Measurements from ENCODE around the gene DPYD. TPM values are rescaled to one million over a fixed set of nuclear protein-coding genes. Genes with fewer than 3 reads are reported as not detected.

The DPYD gene
- polyA plus RNA-seq, 1 of the 3 experiments (the other 2 are of a cell fraction), result 23.0 TPM

- Histone ChIP-seq H3K9me2 (no peaks in the 10 kb centered on the region; the same call in 1 of the 2 replicates), H3K4me2 (no peak overlapping the region), H3K27me3 (ENCODE audit: insufficient read depth) (no peaks in the 10 kb centered on the region), H3K4me1 (ENCODE audit: control insufficient read depth in 1 of 2, insufficient read depth in 2 of 2, low read depth in 1 of 2, low read length in 1 of 2) (peaks cover 0 to 4% of the 10 kb centered on the region in 2 experiments; a peak in 2 of 4 replicates), H2AFZ (ENCODE audit: low read depth) (no peak overlapping the region), H4K20me1 (ENCODE audit: insufficient read depth) (no peaks in the 10 kb centered on the region), H3K9ac (no peak overlapping the region), H3K27ac (ENCODE audit: low read depth in 2 of 2, low read length in 1 of 2) (no peak overlapping the region), H3K4me3 (ENCODE audit: low read depth in 2 of 2, low read length in 1 of 2) (no peak overlapping the region), H3K36me3 (replicated peaks in 1 of 2; ENCODE audit: control insufficient read depth in 1 of 2, insufficient read depth in 2 of 2, low read length in 1 of 2) (peaks cover 0 to 27% of the 10 kb centered on the region in 2 experiments), H3F3A (replicated peaks; ENCODE audit: insufficient read depth) (peaks cover 4% of the 10 kb centered on the region), H3K9me3 (no peaks in the 10 kb centered on the region), H3K79me2 (ENCODE audit: insufficient read depth) (no peaks in the 10 kb centered on the region)
- WGBS (ENCODE audit: low lambda C conversion rate), result 37% methylated on average over 3 of the region's 3 CpGs
- TF ChIP-seq, protein P1, sequence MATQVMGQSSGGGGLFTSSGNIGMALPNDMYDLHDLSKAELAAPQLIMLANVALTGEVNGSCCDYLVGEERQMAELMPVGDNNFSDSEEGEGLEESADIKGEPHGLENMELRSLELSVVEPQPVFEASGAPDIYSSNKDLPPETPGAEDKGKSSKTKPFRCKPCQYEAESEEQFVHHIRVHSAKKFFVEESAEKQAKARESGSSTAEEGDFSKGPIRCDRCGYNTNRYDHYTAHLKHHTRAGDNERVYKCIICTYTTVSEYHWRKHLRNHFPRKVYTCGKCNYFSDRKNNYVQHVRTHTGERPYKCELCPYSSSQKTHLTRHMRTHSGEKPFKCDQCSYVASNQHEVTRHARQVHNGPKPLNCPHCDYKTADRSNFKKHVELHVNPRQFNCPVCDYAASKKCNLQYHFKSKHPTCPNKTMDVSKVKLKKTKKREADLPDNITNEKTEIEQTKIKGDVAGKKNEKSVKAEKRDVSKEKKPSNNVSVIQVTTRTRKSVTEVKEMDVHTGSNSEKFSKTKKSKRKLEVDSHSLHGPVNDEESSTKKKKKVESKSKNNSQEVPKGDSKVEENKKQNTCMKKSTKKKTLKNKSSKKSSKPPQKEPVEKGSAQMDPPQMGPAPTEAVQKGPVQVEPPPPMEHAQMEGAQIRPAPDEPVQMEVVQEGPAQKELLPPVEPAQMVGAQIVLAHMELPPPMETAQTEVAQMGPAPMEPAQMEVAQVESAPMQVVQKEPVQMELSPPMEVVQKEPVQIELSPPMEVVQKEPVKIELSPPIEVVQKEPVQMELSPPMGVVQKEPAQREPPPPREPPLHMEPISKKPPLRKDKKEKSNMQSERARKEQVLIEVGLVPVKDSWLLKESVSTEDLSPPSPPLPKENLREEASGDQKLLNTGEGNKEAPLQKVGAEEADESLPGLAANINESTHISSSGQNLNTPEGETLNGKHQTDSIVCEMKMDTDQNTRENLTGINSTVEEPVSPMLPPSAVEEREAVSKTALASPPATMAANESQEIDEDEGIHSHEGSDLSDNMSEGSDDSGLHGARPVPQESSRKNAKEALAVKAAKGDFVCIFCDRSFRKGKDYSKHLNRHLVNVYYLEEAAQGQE (IDR thresholded peaks at IDR 0.05; ENCODE audit: low read depth, low read length), result no peak
- TF ChIP-seq, protein P2, sequence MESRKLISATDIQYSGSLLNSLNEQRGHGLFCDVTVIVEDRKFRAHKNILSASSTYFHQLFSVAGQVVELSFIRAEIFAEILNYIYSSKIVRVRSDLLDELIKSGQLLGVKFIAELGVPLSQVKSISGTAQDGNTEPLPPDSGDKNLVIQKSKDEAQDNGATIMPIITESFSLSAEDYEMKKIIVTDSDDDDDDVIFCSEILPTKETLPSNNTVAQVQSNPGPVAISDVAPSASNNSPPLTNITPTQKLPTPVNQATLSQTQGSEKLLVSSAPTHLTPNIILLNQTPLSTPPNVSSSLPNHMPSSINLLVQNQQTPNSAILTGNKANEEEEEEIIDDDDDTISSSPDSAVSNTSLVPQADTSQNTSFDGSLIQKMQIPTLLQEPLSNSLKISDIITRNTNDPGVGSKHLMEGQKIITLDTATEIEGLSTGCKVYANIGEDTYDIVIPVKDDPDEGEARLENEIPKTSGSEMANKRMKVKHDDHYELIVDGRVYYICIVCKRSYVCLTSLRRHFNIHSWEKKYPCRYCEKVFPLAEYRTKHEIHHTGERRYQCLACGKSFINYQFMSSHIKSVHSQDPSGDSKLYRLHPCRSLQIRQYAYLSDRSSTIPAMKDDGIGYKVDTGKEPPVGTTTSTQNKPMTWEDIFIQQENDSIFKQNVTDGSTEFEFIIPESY (IDR thresholded peaks at IDR 0.05; ENCODE audit: borderline replicate concordance, low read depth), result no peak
- TF ChIP-seq POLR2AphosphoS5 (IDR thresholded peaks at IDR 0.05; ENCODE audit: low read depth, low read length), result no peak
- TF ChIP-seq RCOR1 (IDR thresholded peaks at IDR 0.05; ENCODE audit: low read length), result no peak
- TF ChIP-seq RAD21 (IDR thresholded peaks at IDR 0.05; ENCODE audit: low read length), result no peak
- TF ChIP-seq TCF12 (IDR thresholded peaks at IDR 0.05), result 0 out of 2 replicates have a peak, but pooled peaks have one; percentile 6
- no peak for TF ChIP-seq NRF1 (IDR thresholded peaks at IDR 0.05; ENCODE audit: low read depth, low read length)
- no peak for TF ChIP-seq MAX (IDR thresholded peaks at IDR 0.05; ENCODE audit: low read depth)
- TF ChIP-seq FOSL2 (IDR thresholded peaks at IDR 0.05; ENCODE audit: borderline replicate concordance, low read depth), result no peak
- POLR2A ChIA-PET, result no interaction called here
- CTCF ChIA-PET, result interaction anchor here (1.0 kb wide), 1 partner anchor 13 kb away, joined by 3 read pairs; no protein-coding TSS in a partner anchor
- DNase-seq, result peak; percentile 7
These were observed 650.1 kb downstream of the DPYD start for GRCh38 chr1:97270508-97271307.

DNA sequence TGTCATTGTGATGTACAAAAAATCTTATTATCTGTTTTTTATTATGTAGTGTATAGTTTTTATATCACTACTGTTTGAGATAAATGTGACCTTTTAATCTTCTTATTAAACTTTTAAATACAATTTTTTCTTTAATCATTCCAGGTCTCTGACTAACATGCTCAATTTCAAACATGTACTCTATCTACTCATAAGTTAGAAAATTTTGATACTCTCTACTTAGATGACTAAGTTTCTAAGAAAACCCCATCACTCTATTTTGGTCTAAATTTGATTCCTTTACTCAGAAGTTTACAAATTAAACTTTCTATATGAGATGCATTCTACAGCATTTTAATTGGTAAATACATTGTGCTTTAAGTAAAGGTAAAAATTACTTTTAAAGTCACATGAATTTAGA lies 655.2 kb downstream of the DPYD start:
- H3K9me2 ChIP-seq, result no peaks in the 10 kb centered on the region; the same call in 1 of the 2 replicates
- POLR2A ChIA-PET, result no interaction called here
- H3K4me3 ChIP-seq (ENCODE audit: low read depth in 2 of 2, low read length in 1 of 2), result no peak overlapping the region
- H4K20me1 ChIP-seq (ENCODE audit: insufficient read depth), result no peaks in the 10 kb centered on the region
- H3F3A ChIP-seq (replicated peaks; ENCODE audit: insufficient read depth), result peaks cover 5% of the 10 kb centered on the region
- no peak overlapping the region for H3K4me2 ChIP-seq
- H3K9me3 ChIP-seq, result no peaks in the 10 kb centered on the region
- H3K27ac ChIP-seq (ENCODE audit: low read depth in 2 of 2, low read length in 1 of 2), result no peak overlapping the region
- CTCF ChIA-PET, result interaction anchor here (1.1 kb wide), 1 partner anchor 10 kb away, joined by 3 read pairs; no protein-coding TSS in a partner anchor
- TF ChIP-seq MXI1 (IDR thresholded peaks at IDR 0.05; ENCODE audit: low read depth, low read length), result no peak
- TF ChIP-seq CHD2 (IDR thresholded peaks at IDR 0.05; ENCODE audit: low read length, partially characterized antibody), result no peak
- TF ChIP-seq USF1 (IDR thresholded peaks at IDR 0.05; ENCODE audit: borderline replicate concordance, low read depth), result no peak
- no peak for TF ChIP-seq TCF12 (IDR thresholded peaks at IDR 0.05)
- TF ChIP-seq YY1 (IDR thresholded peaks at IDR 0.05; ENCODE audit: low read depth), result no peak
- TF ChIP-seq RAD21 (IDR thresholded peaks at IDR 0.05; ENCODE audit: low read length), result no peak
- no peak for TF ChIP-seq TEAD4 (IDR thresholded peaks at IDR 0.05; ENCODE audit: borderline replicate concordance, insufficient read depth)
- no peak for TF ChIP-seq JUND (IDR thresholded peaks at IDR 0.05)
- TF ChIP-seq CTCF (IDR thresholded peaks at IDR 0.05), result no peak
- no peaks in the 10 kb centered on the region for H3K27me3 ChIP-seq (ENCODE audit: insufficient read depth)
- peaks cover 0 to 19% of the 10 kb centered on the region in 2 experiments for H3K36me3 ChIP-seq (replicated peaks in 1 of 2; ENCODE audit: control insufficient read depth in 1 of 2, insufficient read depth in 2 of 2, low read length in 1 of 2)
- H3K4me1 ChIP-seq (ENCODE audit: control insufficient read depth in 1 of 2, insufficient read depth in 2 of 2, low read depth in 1 of 2, low read length in 1 of 2), result no peaks in the 10 kb centered on the region
- H2AFZ ChIP-seq (ENCODE audit: low read depth), result no peak overlapping the region
- H3K79me2 ChIP-seq (ENCODE audit: insufficient read depth), result no peaks in the 10 kb centered on the region
- no peak overlapping the region for H3K9ac ChIP-seq
- DNase-seq, result no peak
